Trophoblast cell (in vitro differentiated cells and primary cell): ENCODE results near the gene ANGPTL3.

Source experiments
- DNase-seq, 2 donors: peaks; one replicate each; pipeline ENCODE4 v3.0.0-alpha.2; 2016
- H2AFZ ChIP-seq: 2 replicates; pipeline ENCODE4 v1.6.1; 2013; ENCODE audit warnings: low read length, moderate library complexity, mild to moderate bottlenecking; ENCODE audit not compliant: insufficient read depth, poor library complexity
- H2AK5ac ChIP-seq: 2 replicates; pipeline ENCODE4 v1.6.1; 2013; ENCODE audit warnings: mild to moderate bottlenecking, low read length
- H2BK120ac ChIP-seq: 2 replicates; pipeline ENCODE4 v1.6.1; 2013; ENCODE audit warnings: low read length, mild to moderate bottlenecking, moderate library complexity; ENCODE audit not compliant: insufficient read depth, poor library complexity
- H2BK12ac ChIP-seq: 2 replicates; pipeline ENCODE4 v1.6.1; 2013; ENCODE audit warnings: mild to moderate bottlenecking, low read length, moderate library complexity
- H2BK5ac ChIP-seq: 2 replicates; pipeline ENCODE4 v1.6.1; 2013; ENCODE audit warnings: low read length, low read depth, moderate library complexity, mild to moderate bottlenecking; ENCODE audit not compliant: poor library complexity
- H3K14ac ChIP-seq: 2 replicates; pipeline ENCODE4 v1.6.1; 2013; ENCODE audit warnings: mild to moderate bottlenecking, low read length
- H3K18ac ChIP-seq: 2 replicates; pipeline ENCODE4 v1.6.1; 2013; ENCODE audit warnings: mild to moderate bottlenecking, low read length
- H3K23ac ChIP-seq: 2 replicates; pipeline ENCODE4 v1.6.1; 2013; ENCODE audit warnings: low read length
- H3K27ac ChIP-seq: 2 replicates; pipeline ENCODE4 v1.5.1; 2013; ENCODE audit warnings: low read depth, mild to moderate bottlenecking, inconsistent platforms, low read length, moderate library complexity
- H3K27me3 ChIP-seq: 2 replicates; pipeline ENCODE4 v1.6.1; 2013; ENCODE audit warnings: inconsistent platforms, mild to moderate bottlenecking, low read length, moderate library complexity; ENCODE audit not compliant: insufficient read depth
- H3K36me3 ChIP-seq, 2 experiments: 1 replicate in 1 of 2; 2 replicates in 1 of 2; pipeline ENCODE4 v1.6.1; 2013; ENCODE audit warnings: low read length in 2 of 2, mild to moderate bottlenecking in 2 of 2, moderate library complexity in 1 of 2; ENCODE audit not compliant: insufficient read depth in 2 of 2, control insufficient read depth in 1 of 2
- H3K4ac ChIP-seq: 2 replicates; pipeline ENCODE4 v1.6.1; 2013; ENCODE audit warnings: low read depth, mild to moderate bottlenecking, low read length, moderate library complexity
- H3K4me1 ChIP-seq, 2 experiments: 1 replicate in 1 of 2; 2 replicates in 1 of 2; pipeline ENCODE4 v1.6.1; 2013; ENCODE audit warnings: low read length in 2 of 2, mild to moderate bottlenecking in 2 of 2, moderate library complexity in 1 of 2; ENCODE audit not compliant: insufficient read depth in 2 of 2, control insufficient read depth in 1 of 2
- H3K4me2 ChIP-seq: 2 replicates; pipeline ENCODE4 v1.6.1; 2013; ENCODE audit warnings: inconsistent platforms, mild to moderate bottlenecking, low read length, moderate library complexity
- H3K4me3 ChIP-seq: 2 replicates; pipeline ENCODE4 v1.5.1; 2013; ENCODE audit warnings: mild to moderate bottlenecking, low read depth, low read length, inconsistent platforms
- H3K79me1 ChIP-seq: one replicate; pipeline ENCODE4 v1.6.1; 2013; ENCODE audit warnings: low read length
- H3K79me2 ChIP-seq: 2 replicates; pipeline ENCODE4 v1.6.1; 2013; ENCODE audit warnings: low read length, mild to moderate bottlenecking; ENCODE audit not compliant: control insufficient read depth, insufficient read depth, poor library complexity
- H3K9ac ChIP-seq: 2 replicates; pipeline ENCODE4 v1.6.1; 2013; ENCODE audit warnings: mild to moderate bottlenecking, low read length
- H3K9me3 ChIP-seq: 2 replicates; pipeline ENCODE4 v1.6.1; 2013; ENCODE audit warnings: low read depth, mild to moderate bottlenecking, control low read depth, inconsistent platforms, low read length; ENCODE audit not compliant: insufficient read depth
- H4K12ac ChIP-seq: 2 replicates; pipeline ENCODE4 v1.6.1; 2013; ENCODE audit warnings: low read depth, mild to moderate bottlenecking, low read length, moderate library complexity
- H4K8ac ChIP-seq: 2 replicates; pipeline ENCODE4 v1.6.1; 2013; ENCODE audit warnings: low read depth, mild to moderate bottlenecking, low read length, moderate library complexity
- H4K91ac ChIP-seq: one replicate; pipeline ENCODE4 v1.6.1; 2013; ENCODE audit warnings: low read depth, mild to moderate bottlenecking, low read length, moderate library complexity
- WGBS: extraction: QIAGEN DNeasy Blood & Tissue Kit; methylation state at CpG from one replicate; pipeline ENCODE4 v1.1.7; 2013; ENCODE audit warnings: missing lambda C conversion rate; ENCODE audit not compliant: insufficient read length, insufficient coverage; ENCODE audit errors: extremely low coverage; 5-methylcytosine and 5-hydroxymethylcytosine counted together

The ANGPTL3 gene

GRCh38 chr1:62637392-62638105 lies 40.2 kb downstream of the ANGPTL3 start:
- no peaks in the 10 kb centered on the region for H3K79me1 ChIP-seq
- H2AFZ ChIP-seq = no peak overlapping the region
- no peak overlapping the region for H2BK12ac ChIP-seq
- H2AK5ac ChIP-seq = no peak overlapping the region
- no peak overlapping the region for H3K4me3 ChIP-seq
- H3K4ac ChIP-seq = no peak overlapping the region
- no peak overlapping the region for H3K27ac ChIP-seq
- H2BK120ac ChIP-seq = no peak overlapping the region
- no peak overlapping the region for H4K12ac ChIP-seq
- H3K18ac ChIP-seq = no peak overlapping the region
- H3K36me3 ChIP-seq = peaks cover 8 to 10% of the 10 kb centered on the region in 2 experiments
- DNase-seq = no peak
- no peak overlapping the region for H2BK5ac ChIP-seq
- no peaks in the 10 kb centered on the region for H3K4me1 ChIP-seq
- no peak overlapping the region for H3K14ac ChIP-seq
- no peak overlapping the region for H3K23ac ChIP-seq
- no peaks in the 10 kb centered on the region for H3K27me3 ChIP-seq
- H3K79me2 ChIP-seq = no peaks in the 10 kb centered on the region
- H3K4me2 ChIP-seq = no peak overlapping the region
- no peaks in the 10 kb centered on the region for H3K9me3 ChIP-seq
- no peak overlapping the region for H3K9ac ChIP-seq
- WGBS = no CpG with 5 or more reads among the region's 6 CpGs
- no peak overlapping the region for H4K91ac ChIP-seq
- H4K8ac ChIP-seq = no peak overlapping the region

GRCh38 chr1:62643283-62643682 lies 46.0 kb downstream of the ANGPTL3 start:
- H3K79me1 ChIP-seq = no peaks in the 10 kb centered on the region
- H3K9ac ChIP-seq = no peak overlapping the region
- no peak for DNase-seq
- H2BK5ac ChIP-seq = no peak overlapping the region
- H3K4ac ChIP-seq = no peak overlapping the region
- no peak overlapping the region for H3K4me2 ChIP-seq
- no peaks in the 10 kb centered on the region for H3K27me3 ChIP-seq
- H3K27ac ChIP-seq = no peak overlapping the region
- no peak overlapping the region for H3K14ac ChIP-seq
- H2AK5ac ChIP-seq = no peak overlapping the region
- H3K36me3 ChIP-seq = peaks cover 5 to 10% of the 10 kb centered on the region in 2 experiments
- H4K12ac ChIP-seq = no peak overlapping the region
- H3K9me3 ChIP-seq = no peaks in the 10 kb centered on the region
- H4K8ac ChIP-seq = no peak overlapping the region
- WGBS = no CpG with 5 or more reads among the region's 1 CpG
- no peak overlapping the region for H3K23ac ChIP-seq
- no peak overlapping the region for H3K18ac ChIP-seq
- H3K4me1 ChIP-seq = no peaks in the 10 kb centered on the region
- H2AFZ ChIP-seq = no peak overlapping the region
- H3K79me2 ChIP-seq = no peaks in the 10 kb centered on the region
- H4K91ac ChIP-seq = no peak overlapping the region
- no peak overlapping the region for H2BK12ac ChIP-seq
- no peak overlapping the region for H3K4me3 ChIP-seq
- H2BK120ac ChIP-seq = no peak overlapping the region

GRCh38 chr1:62652387-62652786 lies 55.1 kb downstream of the ANGPTL3 start:
- H3K4me3 ChIP-seq = no peak overlapping the region
- no peak overlapping the region for H4K8ac ChIP-seq
- no peak overlapping the region for H3K23ac ChIP-seq
- H2BK12ac ChIP-seq = no peak overlapping the region
- no peaks in the 10 kb centered on the region for H3K9me3 ChIP-seq
- H4K12ac ChIP-seq = no peak overlapping the region
- no peak overlapping the region for H3K27ac ChIP-seq
- no peak overlapping the region for H3K9ac ChIP-seq
- H2BK5ac ChIP-seq = no peak overlapping the region
- H2BK120ac ChIP-seq = no peak overlapping the region
- no peaks in the 10 kb centered on the region for H3K79me1 ChIP-seq
- H3K4me1 ChIP-seq = no peaks in the 10 kb centered on the region
- H2AK5ac ChIP-seq = no peak overlapping the region
- H3K18ac ChIP-seq = no peak overlapping the region
- H3K4me2 ChIP-seq = no peak overlapping the region
- H3K79me2 ChIP-seq = no peaks in the 10 kb centered on the region
- H3K4ac ChIP-seq = no peak overlapping the region
- no peak overlapping the region for H3K14ac ChIP-seq
- no peaks in the 10 kb centered on the region for H3K27me3 ChIP-seq
- no peak overlapping the region for H4K91ac ChIP-seq
- DNase-seq = no peak
- H2AFZ ChIP-seq = no peak overlapping the region
- H3K36me3 ChIP-seq = peaks cover 0 to 1% of the 10 kb centered on the region in 2 experiments

GRCh38 chr1:62654744-62655143 lies 57.4 kb downstream of the ANGPTL3 start:
- Histone ChIP-seq H3K14ac (no peak overlapping the region), H3K4me3 (no peak overlapping the region), H2AK5ac (no peak overlapping the region), H4K91ac (no peak overlapping the region), H3K9ac (no peak overlapping the region), H3K23ac (no peak overlapping the region), H3K27ac (no peak overlapping the region), H3K4me2 (no peak overlapping the region), H3K18ac (no peak overlapping the region), H3K79me1 (no peaks in the 10 kb centered on the region), H3K36me3 (peaks cover 0 to 4% of the 10 kb centered on the region in 2 experiments), H3K4me1 (no peaks in the 10 kb centered on the region), H4K8ac (no peak overlapping the region), H2BK5ac (no peak overlapping the region), H4K12ac (no peak overlapping the region), H3K9me3 (no peaks in the 10 kb centered on the region), H2AFZ (no peak overlapping the region), H2BK12ac (no peak overlapping the region), H2BK120ac (no peak overlapping the region), H3K79me2 (no peaks in the 10 kb centered on the region), H3K27me3 (no peaks in the 10 kb centered on the region), H3K4ac (no peak overlapping the region)
- WGBS = no CpG with 5 or more reads among the region's 1 CpG
- no peak for DNase-seq
